ENCODE results near the gene TENT4A. TPM values are rescaled to one million over a fixed set of nuclear protein-coding genes. Genes with fewer than 3 reads are reported as not detected.

The TENT4A gene
- total RNA-seq, 1 experiment from 2014 or later: 25.6 TPM

- H3K27me3 Mint-ChIP-seq (ENCODE audit: low read depth): peaks cover 3% of the 10 kb centered on the region; the same call in 1 of the 2 replicates
- Histone ChIP-seq H2BK12ac (ENCODE audit: insufficient read length, low read depth, low read length) (no peak overlapping the region), H4K8ac (replicated peaks; ENCODE audit: insufficient read length, low read depth, low read length) (no peak overlapping the region), H2BK5ac (ENCODE audit: insufficient read length, low read length) (no peak overlapping the region), H3K9me3 (ENCODE audit: control insufficient read depth, low read depth, low read length) (no peaks in the 10 kb centered on the region), H2BK120ac (ENCODE audit: low read depth, low read length, poor library complexity, severe bottlenecking) (no peak overlapping the region), H3K27me3 (ENCODE audit: insufficient read depth, low read length) (no peaks in the 10 kb centered on the region), H3K14ac (ENCODE audit: insufficient read depth, low read length) (no peak overlapping the region), H3K4me1 (ENCODE audit: insufficient read depth, low read length) (peaks cover 7% of the 10 kb centered on the region; the same call in 1 of the 2 replicates), H3K23ac (ENCODE audit: insufficient read length, low read depth, low read length) (no peak overlapping the region), H3K23me2 (ENCODE audit: insufficient read length, low read depth, low read length, poor library complexity, severe bottlenecking) (peaks cover 2% of the 10 kb centered on the region), H3K4me2 (ENCODE audit: insufficient read depth, insufficient read length, low read length) (no peak overlapping the region), H4K20me1 (ENCODE audit: control insufficient read depth, insufficient read depth, insufficient read length) (no peaks in the 10 kb centered on the region), H3K56ac (ENCODE audit: insufficient read length, low read depth, low read length) (no peak overlapping the region), H3K9ac (ENCODE audit: extremely low read depth, insufficient read length, low read length) (no peak overlapping the region), H2AK5ac (ENCODE audit: insufficient read length, low read length) (no peak overlapping the region), H3K18ac (ENCODE audit: insufficient read length, low read depth, low read length) (no peak overlapping the region), H4K91ac (ENCODE audit: insufficient read length, low read depth, low read length) (no peak overlapping the region), H2BK15ac (ENCODE audit: low read depth, low read length) (no peak overlapping the region), H2AFZ (ENCODE audit: low read length) (no peak overlapping the region), H3T11ph (ENCODE audit: low read length) (no peak overlapping the region), H3K4ac (ENCODE audit: low read depth, low read length) (no peak overlapping the region), H2BK20ac (ENCODE audit: low read depth, low read length, poor library complexity, severe bottlenecking) (no peak overlapping the region), H3K79me1 (ENCODE audit: insufficient read depth, low read depth, low read length, poor library complexity, severe bottlenecking) (no peaks in the 10 kb centered on the region), H4K5ac (ENCODE audit: insufficient read length, low read depth, low read length) (no peak overlapping the region), H3K79me2 (ENCODE audit: insufficient read depth, low read length) (no peaks in the 10 kb centered on the region), H3K27ac (ENCODE audit: insufficient read length, low read depth, low read length) (no peak overlapping the region)
- DNase-seq: no peak
- no peaks in the 10 kb centered on the region for H3K9me3 Mint-ChIP-seq
- H3K36me3 Mint-ChIP-seq (ENCODE audit: insufficient read depth in 1 of 3, low read depth in 3 of 3): no peaks in the 10 kb centered on the region; a peak in 1 of 7 replicates
- H3K4me3 Mint-ChIP-seq: no peak overlapping the region
- TF ChIP-seq CTCF (conservative IDR thresholded peaks at IDR 0.05): no peak
- peaks cover 24 to 27% of the 10 kb centered on the region in 2 experiments for H3K4me1 Mint-ChIP-seq
- no CpG with 5 or more reads among the region's 11 CpGs for WGBS (ENCODE audit: extremely low coverage, insufficient read length, low lambda C conversion rate)
- peak overlapping the region in 1 of 3 experiments; percentile 14; a peak in 1 of 7 replicates for H3K27ac Mint-ChIP-seq
Observed at GRCh38 chr5:6704361-6704851, 8.8 kb upstream of the TENT4A start.
